A549 (cell line): Measurements from ENCODE around the gene LEF1. TPM values are rescaled to one million over a fixed set of nuclear protein-coding genes. Genes with fewer than 3 reads are reported as not detected.

Source experiments
- ATAC-seq, 2 experiments: fragments of 200-7000 bp in 1 of 2; fragments of >200 bp in 1 of 2; cut with Nextera tagmentation in 1 of 2; cut with Tn5 transposase in 1 of 2; 3 replicates each; pipeline versions ENCODE4 v1.8.0 to v1.9.1; 2018 to 2020; ENCODE audit warnings: mild to moderate bottlenecking in 1 of 2, moderate library complexity in 1 of 2
- CTCF ChIA-PET: fragments of 300-600 bp; sonication (Branson Sonifier 250); formaldehyde crosslinking; extraction: SDS; loops from one replicate; lab custom pipeline; 2021; ENCODE audit warnings: antibody characterized with exemption, inconsistent platforms; lab: Yijun Ruan, JAX
- POLR2A ChIA-PET: fragments of 350-600 bp; formaldehyde crosslinking; extraction: SDS; loops from one replicate; lab custom pipeline; 2021; ENCODE audit warnings: antibody characterized with exemption, inconsistent platforms; lab: Yijun Ruan, JAX
- DNase-seq, 2 experiments: peaks; one replicate each; pipeline versions ENCODE4 v3.0.0 to v3.0.0-alpha.2; 2011 to 2016; ENCODE audit warnings: low read depth in 1 of 2, low spot score in 1 of 2
- FAIRE-seq: peaks from 2 replicates; lab custom pipeline; 2011; peaks lifted over from hg19 to GRCh38; lab: Jason Lieb, UNC
- H3K27ac ChIP-seq, 2 experiments: fragments of >200 bp; sonication (Bioruptor Twin); formaldehyde crosslinking; 3 replicates each; pipeline ENCODE4 v1.5.1; 2016 to 2017
- H3K4me1 ChIP-seq: fragments of >200 bp; sonication (Bioruptor Twin); formaldehyde crosslinking; 3 replicates; pipeline ENCODE4 v1.6.1; 2016
- H3K4me2 ChIP-seq: fragments of >200 bp; sonication (Bioruptor Twin); formaldehyde crosslinking; 3 replicates; pipeline ENCODE4 v1.6.1; 2016
- H3K4me3 ChIP-seq: fragments of >200 bp; sonication (Bioruptor Twin); formaldehyde crosslinking; 3 replicates; pipeline ENCODE4 v1.5.1; 2016
- H3K9me3 ChIP-seq: fragments of >200 bp; sonication (Bioruptor Twin); formaldehyde crosslinking; 3 replicates; pipeline ENCODE4 v1.6.1; 2016
- CEBPB ChIP-seq, 2 experiments: fragments of >200 bp in 1 of 2; sonication (Bioruptor Twin) in 1 of 2; formaldehyde crosslinking in 1 of 2; IDR thresholded peaks; 2 replicates each; pipeline ENCODE4 v1.6.1; 2012 to 2016
- EP300 ChIP-seq, 2 experiments: fragments of >200 bp; sonication (Bioruptor Twin); formaldehyde crosslinking; IDR thresholded peaks; 2 replicates in 1 of 2; 3 replicates in 1 of 2; pipeline ENCODE4 v1.6.1; 2016 to 2017
- FOSB ChIP-seq: fragments of 250-450 bp; sonication (Bioruptor Pico); IDR thresholded peaks from 2 replicates; pipeline ENCODE4 v1.5.0; 2020; ENCODE audit warnings: mild to moderate bottlenecking, moderate library complexity
- FOXS1 ChIP-seq: fragments of 250-450 bp; sonication (Bioruptor Pico); IDR thresholded peaks from 2 replicates; pipeline ENCODE4 v1.5.0; 2020; ENCODE audit warnings: mild to moderate bottlenecking, moderate library complexity
- HOXB5 ChIP-seq: fragments of 250-450 bp; sonication (Bioruptor Pico); IDR thresholded peaks from 2 replicates; pipeline ENCODE4 v1.5.0; 2020; ENCODE audit warnings: mild to moderate bottlenecking, moderate library complexity
- JUNB ChIP-seq: fragments of >200 bp; sonication (Bioruptor Twin); formaldehyde crosslinking; IDR thresholded peaks from 2 replicates; pipeline ENCODE4 v1.6.1; 2016
- KDM1A ChIP-seq: fragments of 200-600 bp; sonication (generic); IDR thresholded peaks from 2 replicates; pipeline ENCODE4 v1.6.1; 2016; ENCODE audit warnings: low read depth, mild to moderate bottlenecking
- KDM5A ChIP-seq: fragments of 200-600 bp; sonication (generic); IDR thresholded peaks from 2 replicates; pipeline ENCODE4 v1.6.1; 2016; ENCODE audit warnings: antibody characterized with exemption, mild to moderate bottlenecking
- MAFK ChIP-seq: fragments of 450-650 bp; IDR thresholded peaks from 2 replicates; pipeline ENCODE4 v1.6.1; 2014; ENCODE audit not compliant: partially characterized antibody
- PBX3 ChIP-seq: IDR thresholded peaks from 2 replicates; pipeline ENCODE4 v1.6.1; 2012
- PHF8 ChIP-seq: fragments of 200-600 bp; sonication (generic); IDR thresholded peaks from 2 replicates; pipeline ENCODE4 v1.6.1; 2016; ENCODE audit warnings: low read depth, mild to moderate bottlenecking, antibody characterized with exemption, moderate library complexity, borderline replicate concordance
- POLR2AphosphoS2 ChIP-seq: conservative IDR thresholded peaks from 2 replicates; pipeline ENCODE4 v1.6.1; 2012; ENCODE audit warnings: low read length, improper control_type of control experiment, inconsistent platforms
- RCOR1 ChIP-seq: fragments of 150-350 bp; IDR thresholded peaks from 2 replicates; pipeline ENCODE4 v1.6.1; 2014; ENCODE audit warnings: antibody characterized with exemption, low read length, low read depth
- RFX5 ChIP-seq: fragments of 450-650 bp; IDR thresholded peaks from 2 replicates; pipeline ENCODE4 v1.7.1; 2014; ENCODE audit warnings: antibody characterized with exemption, mild to moderate bottlenecking, moderate library complexity
- TFCP2L1 ChIP-seq: fragments of 250-450 bp; sonication (Bioruptor Pico); IDR thresholded peaks from 2 replicates; pipeline ENCODE4 v1.5.0; 2021; ENCODE audit warnings: mild to moderate bottlenecking
- TP53 ChIP-seq: fragments of 250-450 bp; sonication (Bioruptor Pico); IDR thresholded peaks from 2 replicates; pipeline ENCODE4 v1.5.0; 2021; ENCODE audit warnings: mild to moderate bottlenecking, moderate library complexity
- ZSCAN20 ChIP-seq: fragments of 250-450 bp; sonication (Bioruptor Pico); IDR thresholded peaks from 2 replicates; pipeline ENCODE4 v1.8.0; 2022; ENCODE audit warnings: mild to moderate bottlenecking, moderate library complexity
- WGBS: methylation state at CpG from one replicate; pipeline ENCODE4 v1.1.6; 2017; ENCODE audit errors: missing lambda C conversion rate; 5-methylcytosine and 5-hydroxymethylcytosine counted together
- polyA plus RNA-seq, 4 experiments: library from polyadenylated mRNA; depleted of rRNA in 3 of 4; stranded (reverse); fragments of >200 nt; fragmentation: RNase III in 1 of 4; extraction: RNeasy Plus Mini Kit Qiagen cat#74134 plus additional on column Dnase treatment in 1 of 4; gene quantifications; 2 replicates in 3 of 4; 3 replicates in 1 of 4; pipeline ENCODE4 v1.2.3, GENCODE V29; 2011 to 2017
- TF ChIP-seq, protein P1 (sequence below): fragments of >200 bp; sonication (Bioruptor Twin); formaldehyde crosslinking; IDR thresholded peaks from 3 replicates; pipeline ENCODE4 v1.5.1; 2016
- TF ChIP-seq, protein P2 (sequence below): fragments of 250-450 bp; sonication (Bioruptor Pico); IDR thresholded peaks from 2 replicates; pipeline ENCODE4 v1.5.0; 2021; ENCODE audit warnings: mild to moderate bottlenecking, moderate library complexity, borderline replicate concordance
- TF ChIP-seq, protein P3 (sequence below): fragments of >200 bp; sonication (Bioruptor Twin); formaldehyde crosslinking; IDR thresholded peaks from 3 replicates; pipeline ENCODE4 v1.6.1; 2016

The LEF1 gene
- polyA plus RNA-seq, 2 of the 4 experiments (the other 2 are of a cell fraction) = not detected

DNA sequence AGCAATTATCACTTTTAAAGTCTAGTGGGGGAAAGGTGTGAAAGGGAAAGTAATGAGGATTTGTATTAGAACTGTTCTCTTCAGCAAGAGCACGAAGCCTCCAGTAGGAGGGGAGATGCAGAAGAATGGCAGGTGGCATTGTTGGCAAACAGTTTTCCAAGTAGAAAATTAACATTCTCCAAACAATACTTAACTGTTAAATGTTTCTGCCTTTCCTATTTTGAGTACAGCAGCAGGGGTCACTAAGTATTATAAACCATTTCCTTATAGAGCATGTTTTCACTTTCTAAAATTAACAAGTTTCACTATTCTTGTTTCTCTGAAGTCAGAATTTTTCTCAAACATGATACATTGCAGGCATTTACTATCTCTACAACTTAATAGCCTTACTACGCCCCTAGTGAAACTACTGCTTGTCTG lies 58.7 kb downstream of the LEF1 start:
- no peaks in the 10 kb centered on the region for H3K4me1 ChIP-seq
- H3K4me3 ChIP-seq = no peak overlapping the region
- TF ChIP-seq KDM5A (no peak), TP53 (CRISPR knock-in tag) (no peak), JUNB (no peak), POLR2AphosphoS2 (no peak), KDM1A (no peak), PBX3 (no peak), RFX5 (no peak), FOSB (CRISPR knock-in tag) (no peak), HOXB5 (CRISPR knock-in tag) (no peak), TFCP2L1 (CRISPR knock-in tag) (no peak), MAFK (no peak), FOXS1 (CRISPR knock-in tag) (no peak), ZSCAN20 (CRISPR knock-in tag) (no peak), CEBPB (IDR thresholded peaks at IDR 0.05) (no peak), RCOR1 (no peak)
- TF ChIP-seq, protein P1, sequence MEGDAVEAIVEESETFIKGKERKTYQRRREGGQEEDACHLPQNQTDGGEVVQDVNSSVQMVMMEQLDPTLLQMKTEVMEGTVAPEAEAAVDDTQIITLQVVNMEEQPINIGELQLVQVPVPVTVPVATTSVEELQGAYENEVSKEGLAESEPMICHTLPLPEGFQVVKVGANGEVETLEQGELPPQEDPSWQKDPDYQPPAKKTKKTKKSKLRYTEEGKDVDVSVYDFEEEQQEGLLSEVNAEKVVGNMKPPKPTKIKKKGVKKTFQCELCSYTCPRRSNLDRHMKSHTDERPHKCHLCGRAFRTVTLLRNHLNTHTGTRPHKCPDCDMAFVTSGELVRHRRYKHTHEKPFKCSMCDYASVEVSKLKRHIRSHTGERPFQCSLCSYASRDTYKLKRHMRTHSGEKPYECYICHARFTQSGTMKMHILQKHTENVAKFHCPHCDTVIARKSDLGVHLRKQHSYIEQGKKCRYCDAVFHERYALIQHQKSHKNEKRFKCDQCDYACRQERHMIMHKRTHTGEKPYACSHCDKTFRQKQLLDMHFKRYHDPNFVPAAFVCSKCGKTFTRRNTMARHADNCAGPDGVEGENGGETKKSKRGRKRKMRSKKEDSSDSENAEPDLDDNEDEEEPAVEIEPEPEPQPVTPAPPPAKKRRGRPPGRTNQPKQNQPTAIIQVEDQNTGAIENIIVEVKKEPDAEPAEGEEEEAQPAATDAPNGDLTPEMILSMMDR = no peak
- TF ChIP-seq, protein P2, sequence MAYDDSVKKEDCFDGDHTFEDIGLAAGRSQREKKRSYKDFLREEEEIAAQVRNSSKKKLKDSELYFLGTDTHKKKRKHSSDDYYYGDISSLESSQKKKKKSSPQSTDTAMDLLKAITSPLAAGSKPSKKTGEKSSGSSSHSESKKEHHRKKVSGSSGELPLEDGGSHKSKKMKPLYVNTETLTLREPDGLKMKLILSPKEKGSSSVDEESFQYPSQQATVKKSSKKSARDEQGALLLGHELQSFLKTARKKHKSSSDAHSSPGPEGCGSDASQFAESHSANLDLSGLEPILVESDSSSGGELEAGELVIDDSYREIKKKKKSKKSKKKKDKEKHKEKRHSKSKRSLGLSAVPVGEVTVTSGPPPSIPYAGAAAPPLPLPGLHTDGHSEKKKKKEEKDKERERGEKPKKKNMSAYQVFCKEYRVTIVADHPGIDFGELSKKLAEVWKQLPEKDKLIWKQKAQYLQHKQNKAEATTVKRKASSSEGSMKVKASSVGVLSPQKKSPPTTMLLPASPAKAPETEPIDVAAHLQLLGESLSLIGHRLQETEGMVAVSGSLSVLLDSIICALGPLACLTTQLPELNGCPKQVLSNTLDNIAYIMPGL (CRISPR knock-in tag) = no peak
- TF ChIP-seq, protein P3, sequence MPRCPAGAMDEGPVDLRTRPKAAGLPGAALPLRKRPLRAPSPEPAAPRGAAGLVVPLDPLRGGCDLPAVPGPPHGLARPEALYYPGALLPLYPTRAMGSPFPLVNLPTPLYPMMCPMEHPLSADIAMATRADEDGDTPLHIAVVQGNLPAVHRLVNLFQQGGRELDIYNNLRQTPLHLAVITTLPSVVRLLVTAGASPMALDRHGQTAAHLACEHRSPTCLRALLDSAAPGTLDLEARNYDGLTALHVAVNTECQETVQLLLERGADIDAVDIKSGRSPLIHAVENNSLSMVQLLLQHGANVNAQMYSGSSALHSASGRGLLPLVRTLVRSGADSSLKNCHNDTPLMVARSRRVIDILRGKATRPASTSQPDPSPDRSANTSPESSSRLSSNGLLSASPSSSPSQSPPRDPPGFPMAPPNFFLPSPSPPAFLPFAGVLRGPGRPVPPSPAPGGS = no peak
- H3K27ac ChIP-seq = no peak overlapping the region
- FAIRE-seq (no peak), DNase-seq (no peak), ATAC-seq (no peak)
- ChIA-PET POLR2A (no interaction called here), CTCF (no interaction called here)
- H3K9me3 ChIP-seq = no peaks in the 10 kb centered on the region
- no peak overlapping the region for H3K4me2 ChIP-seq
- 18% methylated on average over 2 of the region's 2 CpGs for WGBS

GRCh38 chr4:108109111-108109510 lies 59.6 kb downstream of the LEF1 start:
- H3K4me3 ChIP-seq = no peak overlapping the region
- no peaks in the 10 kb centered on the region for H3K4me1 ChIP-seq
- 35% methylated on average over 4 of the region's 4 CpGs for WGBS
- TF ChIP-seq POLR2AphosphoS2 = no peak
- no peak for TF ChIP-seq CEBPB (IDR thresholded peaks at IDR 0.05)
- TF ChIP-seq PHF8 = no peak
- no peak for TF ChIP-seq EP300 (IDR thresholded peaks at IDR 0.05)
- no peak for TF ChIP-seq FOSB (CRISPR knock-in tag)
- no peak for TF ChIP-seq RCOR1
- ATAC-seq (no peak), FAIRE-seq (no peak), DNase-seq (no peak)
- POLR2A ChIA-PET = no interaction called here
- CTCF ChIA-PET = no interaction called here
- H3K9me3 ChIP-seq = no peaks in the 10 kb centered on the region
- no peak overlapping the region for H3K4me2 ChIP-seq
- H3K27ac ChIP-seq = no peak overlapping the region
